Measurements from ENCODE around the gene ARL15.

ARL15 gene

DNA sequence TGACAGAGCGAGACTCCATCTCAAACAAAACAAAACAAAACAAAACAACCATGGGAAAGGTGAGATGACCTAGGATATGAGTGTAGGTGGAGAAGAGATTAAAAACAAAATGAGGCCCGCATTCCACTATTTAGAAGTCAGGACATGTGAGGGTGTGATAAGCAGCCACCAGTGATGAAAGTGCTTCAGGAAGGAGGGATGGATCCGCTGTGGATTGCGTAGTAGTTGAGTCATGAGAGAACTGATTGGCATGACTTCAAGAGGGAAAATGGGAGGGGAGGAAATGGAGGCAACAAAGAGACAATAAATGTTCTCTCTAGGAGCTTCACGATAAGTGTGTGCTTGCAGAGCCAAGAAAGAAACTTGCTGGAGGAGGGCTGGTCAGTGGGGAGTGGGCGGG lies 367.6 kb downstream of the ARL15 start:
- no peaks in the 10 kb centered on the region for H3K4me1 ChIP-seq
- H3K36me3 ChIP-seq (replicated peaks): no peaks in the 10 kb centered on the region
- H3K27me3 ChIP-seq (ENCODE audit: low read depth): no peaks in the 10 kb centered on the region
- DNase-seq (ENCODE audit: low spot score in 2 of 2): no peak
- no peaks in the 10 kb centered on the region for H3K9me3 ChIP-seq
- no peak overlapping the region for H3K4me3 ChIP-seq
- in situ Hi-C loops (cut with MboI; ENCODE audit: low sequenced_read_pairs): no loop called here

DNA sequence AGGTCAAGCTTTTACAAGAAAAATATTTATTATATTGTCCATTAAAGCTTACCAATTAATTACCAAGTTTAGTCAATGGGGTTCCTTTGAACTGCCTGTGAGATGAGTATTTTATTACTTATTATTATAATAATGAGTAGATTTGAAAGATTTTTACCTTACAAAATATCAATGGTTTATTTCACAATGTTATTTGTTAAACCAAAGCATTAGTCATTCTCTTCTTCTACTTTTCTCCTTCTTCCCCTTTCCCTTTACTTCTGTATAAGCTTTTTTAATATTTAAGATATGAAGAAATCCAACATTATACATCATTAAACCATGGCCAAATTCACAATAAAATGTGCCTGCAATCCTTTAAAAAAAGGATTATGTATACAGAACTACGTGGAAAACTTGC lies 369.5 kb downstream of the ARL15 start:
- in situ Hi-C loops (cut with MboI; ENCODE audit: low sequenced_read_pairs): no loop called here
- Histone ChIP-seq H3K27me3 (ENCODE audit: low read depth) (no peaks in the 10 kb centered on the region), H3K36me3 (replicated peaks) (no peaks in the 10 kb centered on the region), H3K9me3 (no peaks in the 10 kb centered on the region), H3K4me1 (peaks cover 15% of the 10 kb centered on the region), H3K4me3 (no peak overlapping the region)
- no peak for DNase-seq (ENCODE audit: low spot score in 2 of 2)

DNA sequence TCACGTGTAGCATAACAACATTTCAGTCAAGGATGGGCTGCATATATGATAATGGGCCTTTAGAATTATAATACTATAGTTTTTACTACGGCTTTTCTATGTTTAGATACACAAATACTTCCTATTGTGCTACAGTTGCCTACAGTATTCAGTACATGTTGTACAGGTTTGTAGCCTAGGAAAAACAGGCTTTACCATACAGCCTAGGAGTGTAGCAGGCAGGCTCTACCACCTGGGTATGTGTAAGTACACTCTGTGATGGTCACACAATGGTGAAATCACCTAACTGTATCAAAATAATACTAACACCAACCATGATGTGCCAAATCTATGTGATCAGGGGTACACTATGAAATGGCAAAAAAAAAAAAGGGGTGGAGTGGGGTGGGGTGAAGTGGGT lies 372.9 kb downstream of the ARL15 start:
- Histone ChIP-seq H3K27me3 (ENCODE audit: low read depth) (no peaks in the 10 kb centered on the region), H3K9me3 (no peaks in the 10 kb centered on the region), H3K4me1 (peaks cover 16% of the 10 kb centered on the region), H3K36me3 (replicated peaks) (no peaks in the 10 kb centered on the region), H3K4me3 (no peak overlapping the region)
- DNase-seq (ENCODE audit: low spot score in 2 of 2): no peak
- in situ Hi-C loops (cut with MboI; ENCODE audit: low sequenced_read_pairs): no loop called here

DNA sequence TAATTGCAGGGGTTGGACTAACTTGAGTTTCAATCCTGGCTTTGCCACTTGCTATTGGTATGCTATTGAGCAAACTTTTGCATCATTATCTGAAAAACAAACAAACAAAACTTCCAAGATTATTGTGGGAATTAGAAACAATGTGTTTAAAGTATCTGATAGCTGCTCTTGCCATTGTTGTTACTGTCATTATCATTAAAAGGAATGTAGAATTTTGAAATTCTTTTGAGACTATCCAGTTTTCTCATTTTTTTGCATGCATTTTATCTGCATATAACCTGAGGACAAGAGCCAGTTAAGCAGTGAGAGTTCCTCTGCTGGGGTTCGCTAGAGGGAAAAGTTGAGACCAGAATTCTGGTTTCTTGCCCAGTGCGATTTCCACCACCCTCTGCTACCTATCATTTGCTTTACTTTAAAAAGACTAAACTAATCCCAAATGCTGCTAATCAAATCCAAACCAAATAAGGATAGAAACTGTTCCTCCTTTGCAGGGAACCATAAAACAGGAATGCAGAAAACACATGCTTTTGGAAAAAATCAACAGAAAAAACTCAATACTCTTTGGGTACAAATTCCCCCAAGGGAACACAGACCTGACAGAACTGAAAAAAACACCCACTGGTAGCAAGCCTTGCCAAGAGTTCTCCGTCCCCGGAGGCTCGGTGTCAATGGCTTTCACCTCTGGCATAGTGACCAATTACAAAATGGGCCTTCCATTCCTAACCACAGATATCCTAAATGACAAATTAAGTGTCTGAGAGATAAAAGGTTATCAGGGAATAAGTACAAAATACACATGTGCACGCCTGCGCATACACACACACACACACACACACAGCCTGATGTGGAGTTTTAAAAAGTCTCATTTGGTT lies 373.7 kb downstream of the ARL15 start:
- peak in 1 of 2 experiments; percentile 8 for DNase-seq (ENCODE audit: low spot score in 2 of 2)
- in situ Hi-C loops (cut with MboI; ENCODE audit: low sequenced_read_pairs): no loop called here
- H3K9me3 ChIP-seq: no peaks in the 10 kb centered on the region

DNA sequence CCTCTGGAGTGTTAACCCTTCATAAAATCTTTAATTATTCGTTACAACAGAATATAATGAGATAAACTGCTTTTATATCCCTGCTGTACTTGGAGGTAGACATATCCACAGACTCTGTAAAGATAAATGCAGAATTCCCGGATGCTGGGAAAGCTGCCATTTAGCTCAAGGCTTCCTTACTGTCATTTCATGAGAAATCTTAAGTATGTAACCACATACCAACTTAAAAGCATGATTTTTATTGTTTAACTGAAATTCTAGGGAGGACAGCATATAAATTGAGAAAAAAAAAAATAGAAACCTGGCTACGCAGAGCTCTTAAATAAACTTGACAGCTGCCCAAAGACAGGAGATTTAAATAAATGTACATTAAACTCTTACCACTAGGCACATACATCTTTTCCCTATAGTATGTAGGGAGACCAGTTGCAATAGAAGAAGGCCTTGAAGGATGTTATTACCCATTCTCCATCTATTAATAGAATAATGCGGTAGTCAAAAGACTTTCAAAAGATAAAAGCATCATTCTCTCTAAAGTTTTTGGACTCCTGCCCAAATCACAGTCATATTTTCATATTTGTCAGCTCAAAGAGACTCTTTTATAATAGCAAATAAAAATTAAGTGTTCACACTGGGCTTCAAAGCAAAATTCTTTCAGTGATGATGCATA lies 376.1 kb downstream of the ARL15 start:
- H3K4me3 ChIP-seq: no peak overlapping the region
- H3K4me1 ChIP-seq: peaks cover 16% of the 10 kb centered on the region
- H3K9me3 ChIP-seq: no peaks in the 10 kb centered on the region
- H3K27me3 ChIP-seq (ENCODE audit: low read depth): no peaks in the 10 kb centered on the region
- H3K36me3 ChIP-seq (replicated peaks): no peaks in the 10 kb centered on the region
- DNase-seq (ENCODE audit: low spot score in 2 of 2): no peak
- in situ Hi-C loops (cut with MboI; ENCODE audit: low sequenced_read_pairs): no loop called here

More for the DNA sequence above, 373.7 kb downstream of the ARL15 start:
- peaks cover 16% of the 10 kb centered on the region for H3K4me1 ChIP-seq
- no peaks in the 10 kb centered on the region for H3K27me3 ChIP-seq (ENCODE audit: low read depth)
- H3K4me3 ChIP-seq: no peak overlapping the region
- H3K36me3 ChIP-seq (replicated peaks): no peaks in the 10 kb centered on the region

DNA sequence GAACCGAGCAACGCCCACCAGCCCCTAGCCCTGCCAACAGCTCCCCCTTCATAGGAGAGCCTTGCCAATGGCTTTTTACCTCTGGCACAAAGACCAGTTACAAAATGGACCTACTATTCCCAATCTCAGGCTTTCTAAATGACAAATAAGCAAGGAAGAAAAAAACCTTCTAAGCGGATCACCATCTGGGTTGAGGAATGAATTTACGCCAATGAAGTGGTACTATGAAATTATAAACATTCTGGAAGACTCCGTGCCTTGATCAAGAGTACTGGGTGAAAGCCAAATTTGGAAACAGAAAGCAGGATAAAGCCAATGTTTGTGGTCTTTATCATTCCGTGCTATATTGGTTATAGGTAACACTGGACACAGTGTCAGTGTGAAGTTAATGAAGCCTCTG lies 378.0 kb downstream of the ARL15 start:
- in situ Hi-C loops (cut with MboI; ENCODE audit: low sequenced_read_pairs): no loop called here
- Histone ChIP-seq H3K27me3 (ENCODE audit: low read depth) (no peaks in the 10 kb centered on the region), H3K4me3 (no peak overlapping the region), H3K4me1 (peaks cover 16% of the 10 kb centered on the region), H3K36me3 (replicated peaks) (no peaks in the 10 kb centered on the region), H3K9me3 (no peaks in the 10 kb centered on the region)
- DNase-seq (ENCODE audit: low spot score in 2 of 2): no peak

DNA sequence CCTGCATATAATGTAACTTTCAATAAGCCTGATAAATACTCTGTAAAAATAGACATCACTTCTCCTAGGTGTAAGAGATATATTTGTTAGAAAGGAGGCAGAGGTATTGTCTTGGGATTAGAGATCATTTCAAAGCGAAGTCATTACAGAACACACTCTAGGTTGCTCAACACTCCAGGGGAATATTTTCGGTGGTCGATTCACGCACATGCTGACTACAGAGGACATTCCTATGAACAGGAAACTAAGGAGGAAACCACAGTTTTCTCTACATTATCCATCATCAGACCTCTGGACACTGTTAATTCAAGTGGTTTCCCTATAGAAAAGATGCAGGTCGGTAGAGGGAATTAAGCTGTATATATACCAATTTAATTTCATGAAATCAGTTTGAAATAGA lies 379.9 kb downstream of the ARL15 start:
- H3K27me3 ChIP-seq (ENCODE audit: low read depth): no peaks in the 10 kb centered on the region

DNA sequence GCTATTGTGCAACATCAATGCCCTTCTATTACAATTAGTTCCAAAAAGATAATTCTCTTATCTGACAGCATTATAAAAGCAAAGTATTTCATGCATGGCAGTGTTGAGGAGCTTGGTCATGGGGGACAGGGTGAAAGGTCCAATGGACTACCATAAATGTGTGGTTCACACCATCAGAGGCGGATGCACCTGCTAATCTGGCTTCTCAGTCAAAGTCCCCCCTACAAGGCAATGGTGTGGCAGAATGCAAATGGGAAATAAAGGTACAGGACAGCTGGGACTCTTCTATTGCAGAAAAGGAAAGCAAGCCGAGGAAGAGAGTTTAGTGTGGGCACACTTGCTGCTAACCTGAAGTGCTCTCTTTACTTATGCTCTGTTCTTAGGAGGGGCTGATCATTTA lies 380.8 kb downstream of the ARL15 start:
- H3K9me3 ChIP-seq: no peaks in the 10 kb centered on the region
- in situ Hi-C loops (cut with MboI; ENCODE audit: low sequenced_read_pairs): no loop called here
- DNase-seq (ENCODE audit: low spot score in 2 of 2): no peak
- H3K27me3 ChIP-seq (ENCODE audit: low read depth): no peaks in the 10 kb centered on the region
- no peak overlapping the region for H3K4me3 ChIP-seq
- no peaks in the 10 kb centered on the region for H3K4me1 ChIP-seq
- no peaks in the 10 kb centered on the region for H3K36me3 ChIP-seq (replicated peaks)

More for the DNA sequence above, 379.9 kb downstream of the ARL15 start:
- H3K4me3 ChIP-seq: no peak overlapping the region
- DNase-seq (ENCODE audit: low spot score in 2 of 2): no peak
- no peaks in the 10 kb centered on the region for H3K36me3 ChIP-seq (replicated peaks)
- no peaks in the 10 kb centered on the region for H3K9me3 ChIP-seq
- in situ Hi-C loops (cut with MboI; ENCODE audit: low sequenced_read_pairs): no loop called here
- no peaks in the 10 kb centered on the region for H3K4me1 ChIP-seq

DNA sequence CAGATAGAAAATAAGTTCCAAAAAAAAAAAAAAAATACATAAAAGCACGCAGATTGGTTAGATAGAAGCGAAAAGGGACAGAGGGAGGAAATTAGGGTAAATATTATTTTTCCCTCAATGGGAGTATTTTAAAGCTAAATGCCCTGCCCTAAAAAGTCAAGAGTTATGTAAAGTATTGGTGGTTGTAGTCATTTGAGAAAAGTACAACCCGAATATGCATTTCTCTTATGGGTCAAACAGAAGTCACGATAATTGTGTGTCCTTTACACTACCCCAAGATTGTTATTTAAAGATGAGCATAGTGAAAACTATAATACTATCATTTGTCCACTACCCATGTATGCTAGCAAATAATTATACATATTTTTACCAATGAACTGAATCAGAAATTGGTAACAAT lies 381.2 kb downstream of the ARL15 start:
- in situ Hi-C loops (cut with MboI; ENCODE audit: low sequenced_read_pairs): no loop called here

DNA sequence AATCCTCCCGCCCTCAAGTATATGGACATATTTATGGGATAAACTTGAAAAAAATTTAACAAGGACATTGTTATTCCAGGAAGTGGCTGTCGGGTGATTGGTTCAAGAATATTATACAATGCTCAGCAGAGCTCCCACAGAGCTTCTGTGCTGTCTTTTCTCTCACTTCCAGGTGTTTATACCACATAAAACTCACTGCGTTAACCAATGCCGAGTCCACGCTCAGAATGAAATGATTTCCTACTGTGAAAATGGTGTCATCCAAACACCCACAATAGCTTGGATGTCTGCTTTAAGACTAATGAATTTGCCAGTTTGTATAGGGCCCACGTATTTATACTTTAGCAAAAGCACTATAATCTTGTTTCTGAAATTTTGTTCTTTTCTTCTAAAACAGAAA lies 381.7 kb downstream of the ARL15 start:
- Histone ChIP-seq H3K9me3 (no peaks in the 10 kb centered on the region), H3K36me3 (replicated peaks) (no peaks in the 10 kb centered on the region), H3K4me1 (no peaks in the 10 kb centered on the region), H3K4me3 (no peak overlapping the region), H3K27me3 (ENCODE audit: low read depth) (no peaks in the 10 kb centered on the region)
- in situ Hi-C loops (cut with MboI; ENCODE audit: low sequenced_read_pairs): no loop called here
- DNase-seq (ENCODE audit: low spot score in 2 of 2): no peak

More for the DNA sequence above, 381.2 kb downstream of the ARL15 start:
- DNase-seq (ENCODE audit: low spot score in 2 of 2): no peak
- Histone ChIP-seq H3K27me3 (ENCODE audit: low read depth) (no peaks in the 10 kb centered on the region), H3K9me3 (no peaks in the 10 kb centered on the region), H3K4me1 (no peaks in the 10 kb centered on the region), H3K36me3 (replicated peaks) (no peaks in the 10 kb centered on the region), H3K4me3 (no peak overlapping the region)

DNA sequence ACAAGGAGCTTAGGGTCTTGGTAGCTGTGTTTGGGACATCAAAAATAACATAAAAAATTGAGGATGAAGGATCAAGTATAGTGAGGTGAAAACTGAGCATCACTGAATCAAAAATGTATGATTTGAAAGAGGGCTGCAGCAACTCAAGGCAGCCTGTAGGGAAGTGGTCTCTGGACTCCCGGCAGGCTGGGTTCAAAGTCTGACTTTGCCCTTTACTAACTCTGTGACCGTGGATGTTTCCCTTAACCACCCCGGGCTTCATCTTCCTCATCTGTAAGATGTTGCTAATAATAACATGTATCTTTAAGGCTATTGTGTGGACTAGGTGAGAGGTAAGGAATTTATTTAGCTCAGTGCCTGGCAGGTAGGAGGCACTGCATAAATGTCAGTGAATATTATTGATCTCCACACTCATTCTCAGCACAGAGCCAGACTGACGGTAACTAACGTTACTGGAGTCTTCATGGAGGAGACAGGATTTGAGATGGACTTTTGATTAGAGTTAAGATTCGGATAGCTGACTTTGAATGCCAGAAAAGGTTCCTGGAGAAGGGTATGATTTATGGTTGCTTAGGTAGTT lies 382.6 kb downstream of the ARL15 start:
- Histone ChIP-seq H3K9me3 (no peaks in the 10 kb centered on the region), H3K36me3 (replicated peaks) (no peaks in the 10 kb centered on the region), H3K4me1 (no peaks in the 10 kb centered on the region), H3K27me3 (ENCODE audit: low read depth) (no peaks in the 10 kb centered on the region), H3K4me3 (no peak overlapping the region)
- in situ Hi-C loops (cut with MboI; ENCODE audit: low sequenced_read_pairs): no loop called here
- no peak for DNase-seq (ENCODE audit: low spot score in 2 of 2)

DNA sequence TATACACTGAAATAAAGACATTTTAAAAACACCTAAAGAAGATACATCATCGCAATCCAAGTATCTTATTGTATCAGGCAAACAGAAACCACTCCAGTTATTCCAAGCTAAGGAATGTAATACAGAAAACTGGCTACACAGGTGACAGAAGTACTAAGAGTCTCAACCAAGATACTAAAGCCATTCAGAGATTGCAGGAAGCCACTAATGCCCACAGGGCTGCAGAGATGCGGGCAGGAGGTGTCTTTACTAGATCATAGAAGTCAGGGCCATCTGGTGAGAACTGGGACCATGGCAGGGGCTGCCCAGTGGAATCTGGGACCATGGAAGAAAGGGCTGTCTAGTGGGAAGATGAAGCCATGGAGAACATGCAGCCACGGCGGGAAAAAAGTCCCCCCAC lies 384.3 kb downstream of the ARL15 start:
- Histone ChIP-seq H3K4me1 (no peaks in the 10 kb centered on the region), H3K36me3 (replicated peaks) (no peaks in the 10 kb centered on the region), H3K9me3 (no peaks in the 10 kb centered on the region), H3K4me3 (no peak overlapping the region), H3K27me3 (ENCODE audit: low read depth) (no peaks in the 10 kb centered on the region)
- no peak for DNase-seq (ENCODE audit: low spot score in 2 of 2)
- in situ Hi-C loops (cut with MboI; ENCODE audit: low sequenced_read_pairs): no loop called here

DNA sequence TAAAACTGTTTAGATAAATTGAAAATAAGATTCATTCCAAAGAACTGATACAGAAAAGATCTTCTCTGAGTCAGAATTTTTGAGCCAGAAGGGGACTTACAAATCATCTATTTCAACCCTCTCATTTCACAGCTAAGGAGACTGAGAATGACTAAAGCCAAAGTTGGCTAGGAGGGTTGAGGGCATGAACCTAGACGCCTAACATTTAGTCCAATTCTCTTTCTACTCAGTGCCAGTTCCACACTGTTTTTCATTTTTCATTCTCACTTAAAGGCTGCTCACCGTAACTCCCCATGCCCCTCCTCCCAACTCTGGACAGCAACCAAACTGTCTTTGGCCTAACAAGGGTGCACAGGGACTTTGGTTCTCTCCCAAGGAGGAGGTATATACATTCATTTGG lies 386.0 kb downstream of the ARL15 start:
- no peaks in the 10 kb centered on the region for H3K36me3 ChIP-seq (replicated peaks)
- no peaks in the 10 kb centered on the region for H3K9me3 ChIP-seq
- H3K4me3 ChIP-seq: no peak overlapping the region
- no peaks in the 10 kb centered on the region for H3K27me3 ChIP-seq (ENCODE audit: low read depth)
- no peaks in the 10 kb centered on the region for H3K4me1 ChIP-seq
- in situ Hi-C loops (cut with MboI; ENCODE audit: low sequenced_read_pairs): no loop called here
- DNase-seq (ENCODE audit: low spot score in 2 of 2): no peak

DNA sequence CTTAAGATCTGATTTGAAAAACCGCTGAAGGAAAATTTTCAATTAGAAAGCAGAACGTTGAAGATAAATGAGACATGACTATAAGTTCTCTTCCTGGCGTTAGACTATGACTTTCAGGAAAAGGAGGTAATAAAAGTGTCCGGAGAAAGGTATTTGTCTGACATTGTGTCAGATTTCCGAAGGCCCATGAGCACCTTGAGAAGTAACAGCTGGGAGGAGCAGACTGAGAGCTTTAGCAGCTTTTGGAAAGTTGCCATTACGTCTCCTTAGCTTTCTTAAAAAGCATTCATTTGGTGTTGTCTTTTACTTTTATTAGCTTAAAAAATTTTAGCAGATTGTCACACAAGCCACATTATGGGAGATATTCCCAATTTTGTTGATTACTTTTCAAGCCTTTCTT lies 386.4 kb downstream of the ARL15 start:
- no peaks in the 10 kb centered on the region for H3K4me1 ChIP-seq
- H3K9me3 ChIP-seq: no peaks in the 10 kb centered on the region
- in situ Hi-C loops (cut with MboI; ENCODE audit: low sequenced_read_pairs): no loop called here
- no peaks in the 10 kb centered on the region for H3K36me3 ChIP-seq (replicated peaks)
- H3K4me3 ChIP-seq: no peak overlapping the region
- H3K27me3 ChIP-seq (ENCODE audit: low read depth): no peaks in the 10 kb centered on the region
- no peak for DNase-seq (ENCODE audit: low spot score in 2 of 2)

Measured in HAP-1 (cell line).